ENCODE data around the gene ROPN1.
"Not testable (repeated sequence)": the region's sequence is repeated elsewhere in the genome, so short reads cannot be mapped to it uniquely, and the experiment has no call there.

DNA sequence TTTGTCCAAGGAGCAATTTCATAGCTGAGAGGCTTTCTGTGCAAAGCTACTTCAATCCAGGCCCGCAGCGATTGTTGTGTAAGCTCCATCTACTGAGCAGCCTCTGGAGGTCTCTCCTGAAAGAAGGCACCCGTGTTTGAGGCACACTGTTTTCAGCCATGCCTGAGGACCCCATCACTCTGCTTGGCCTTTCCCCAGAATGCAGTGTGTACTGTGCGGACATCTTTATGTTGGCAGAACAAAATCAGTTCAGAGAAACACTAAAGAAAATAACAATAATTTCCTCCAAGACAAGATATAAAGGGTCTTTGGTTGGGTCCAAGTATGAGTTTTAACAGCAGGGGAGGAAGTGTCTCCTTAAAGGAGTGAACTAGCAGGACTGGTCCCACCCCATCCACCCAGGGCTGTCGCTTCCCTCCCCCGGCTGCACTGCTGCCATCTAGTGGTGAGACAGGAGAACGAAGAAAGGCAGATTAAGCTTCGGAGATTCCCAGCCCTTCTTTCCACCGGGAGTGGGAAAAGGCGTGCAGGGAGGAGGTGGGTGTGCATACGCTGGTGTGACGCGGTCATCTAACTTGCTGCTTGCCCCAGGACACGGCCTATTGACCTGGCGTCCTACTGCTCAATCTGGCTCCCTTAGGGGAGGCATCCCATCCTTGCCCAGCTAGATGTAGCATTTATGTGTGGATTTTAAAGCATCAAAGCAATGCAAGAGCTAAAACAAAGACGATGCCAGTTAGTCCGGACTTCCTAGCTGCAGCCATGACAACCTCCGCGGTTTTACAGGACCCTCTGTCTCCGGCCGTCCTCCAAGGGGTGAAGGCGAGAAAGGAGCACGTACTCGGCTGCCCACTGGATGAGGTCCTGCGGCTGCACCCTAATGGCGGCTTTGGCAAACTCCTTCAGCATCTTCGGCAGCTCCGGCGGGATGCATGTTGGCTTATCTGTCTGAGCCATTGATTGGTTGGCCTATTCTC lies 12.1 kb downstream of the ROPN1 start:
- TF ChIP-seq, protein P1, sequence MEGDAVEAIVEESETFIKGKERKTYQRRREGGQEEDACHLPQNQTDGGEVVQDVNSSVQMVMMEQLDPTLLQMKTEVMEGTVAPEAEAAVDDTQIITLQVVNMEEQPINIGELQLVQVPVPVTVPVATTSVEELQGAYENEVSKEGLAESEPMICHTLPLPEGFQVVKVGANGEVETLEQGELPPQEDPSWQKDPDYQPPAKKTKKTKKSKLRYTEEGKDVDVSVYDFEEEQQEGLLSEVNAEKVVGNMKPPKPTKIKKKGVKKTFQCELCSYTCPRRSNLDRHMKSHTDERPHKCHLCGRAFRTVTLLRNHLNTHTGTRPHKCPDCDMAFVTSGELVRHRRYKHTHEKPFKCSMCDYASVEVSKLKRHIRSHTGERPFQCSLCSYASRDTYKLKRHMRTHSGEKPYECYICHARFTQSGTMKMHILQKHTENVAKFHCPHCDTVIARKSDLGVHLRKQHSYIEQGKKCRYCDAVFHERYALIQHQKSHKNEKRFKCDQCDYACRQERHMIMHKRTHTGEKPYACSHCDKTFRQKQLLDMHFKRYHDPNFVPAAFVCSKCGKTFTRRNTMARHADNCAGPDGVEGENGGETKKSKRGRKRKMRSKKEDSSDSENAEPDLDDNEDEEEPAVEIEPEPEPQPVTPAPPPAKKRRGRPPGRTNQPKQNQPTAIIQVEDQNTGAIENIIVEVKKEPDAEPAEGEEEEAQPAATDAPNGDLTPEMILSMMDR (conservative IDR thresholded peaks at IDR 0.05; ENCODE audit: low read depth in 2 of 2): peak; percentile 72 to 77
- TF ChIP-seq CREB1 (CRISPR knock-in tag; IDR thresholded peaks at IDR 0.05; ENCODE audit: low read depth); EZH2phosphoT487 (IDR thresholded peaks at IDR 0.05; ENCODE audit: unreplicated experiment); ZNF114 (CRISPR knock-in tag; IDR thresholded peaks at IDR 0.05); EZH2 (IDR thresholded peaks at IDR 0.05; ENCODE audit: low read depth, unreplicated experiment); ZNF331 (CRISPR knock-in tag; IDR thresholded peaks at IDR 0.05; ENCODE audit: low read depth); JUNB (IDR thresholded peaks at IDR 0.05; ENCODE audit: unreplicated experiment); NANOG (IDR thresholded peaks at IDR 0.05; ENCODE audit: borderline replicate concordance); STAT1 (IDR thresholded peaks at IDR 0.05; ENCODE audit: unreplicated experiment): not testable (repeated sequence)
- 0 out of 2 replicates have a peak, but pooled peaks have one; percentile 14 for TF ChIP-seq POLR2AphosphoS5 (IDR thresholded peaks at IDR 0.05; ENCODE audit: low read depth)
- TF ChIP-seq, protein P2, sequence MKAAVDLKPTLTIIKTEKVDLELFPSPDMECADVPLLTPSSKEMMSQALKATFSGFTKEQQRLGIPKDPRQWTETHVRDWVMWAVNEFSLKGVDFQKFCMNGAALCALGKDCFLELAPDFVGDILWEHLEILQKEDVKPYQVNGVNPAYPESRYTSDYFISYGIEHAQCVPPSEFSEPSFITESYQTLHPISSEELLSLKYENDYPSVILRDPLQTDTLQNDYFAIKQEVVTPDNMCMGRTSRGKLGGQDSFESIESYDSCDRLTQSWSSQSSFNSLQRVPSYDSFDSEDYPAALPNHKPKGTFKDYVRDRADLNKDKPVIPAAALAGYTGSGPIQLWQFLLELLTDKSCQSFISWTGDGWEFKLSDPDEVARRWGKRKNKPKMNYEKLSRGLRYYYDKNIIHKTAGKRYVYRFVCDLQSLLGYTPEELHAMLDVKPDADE (IDR thresholded peaks at IDR 0.05): not testable (repeated sequence)
- TF ChIP-seq, protein P3, sequence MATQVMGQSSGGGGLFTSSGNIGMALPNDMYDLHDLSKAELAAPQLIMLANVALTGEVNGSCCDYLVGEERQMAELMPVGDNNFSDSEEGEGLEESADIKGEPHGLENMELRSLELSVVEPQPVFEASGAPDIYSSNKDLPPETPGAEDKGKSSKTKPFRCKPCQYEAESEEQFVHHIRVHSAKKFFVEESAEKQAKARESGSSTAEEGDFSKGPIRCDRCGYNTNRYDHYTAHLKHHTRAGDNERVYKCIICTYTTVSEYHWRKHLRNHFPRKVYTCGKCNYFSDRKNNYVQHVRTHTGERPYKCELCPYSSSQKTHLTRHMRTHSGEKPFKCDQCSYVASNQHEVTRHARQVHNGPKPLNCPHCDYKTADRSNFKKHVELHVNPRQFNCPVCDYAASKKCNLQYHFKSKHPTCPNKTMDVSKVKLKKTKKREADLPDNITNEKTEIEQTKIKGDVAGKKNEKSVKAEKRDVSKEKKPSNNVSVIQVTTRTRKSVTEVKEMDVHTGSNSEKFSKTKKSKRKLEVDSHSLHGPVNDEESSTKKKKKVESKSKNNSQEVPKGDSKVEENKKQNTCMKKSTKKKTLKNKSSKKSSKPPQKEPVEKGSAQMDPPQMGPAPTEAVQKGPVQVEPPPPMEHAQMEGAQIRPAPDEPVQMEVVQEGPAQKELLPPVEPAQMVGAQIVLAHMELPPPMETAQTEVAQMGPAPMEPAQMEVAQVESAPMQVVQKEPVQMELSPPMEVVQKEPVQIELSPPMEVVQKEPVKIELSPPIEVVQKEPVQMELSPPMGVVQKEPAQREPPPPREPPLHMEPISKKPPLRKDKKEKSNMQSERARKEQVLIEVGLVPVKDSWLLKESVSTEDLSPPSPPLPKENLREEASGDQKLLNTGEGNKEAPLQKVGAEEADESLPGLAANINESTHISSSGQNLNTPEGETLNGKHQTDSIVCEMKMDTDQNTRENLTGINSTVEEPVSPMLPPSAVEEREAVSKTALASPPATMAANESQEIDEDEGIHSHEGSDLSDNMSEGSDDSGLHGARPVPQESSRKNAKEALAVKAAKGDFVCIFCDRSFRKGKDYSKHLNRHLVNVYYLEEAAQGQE (IDR thresholded peaks at IDR 0.05; ENCODE audit: unreplicated experiment): not testable (repeated sequence)

Measured in GM23338 (cell line).